ENCODE measurements around the gene MTIF3.
A peak's percentile ranks its signal among the peaks of the same experiment; 100 is the strongest.
"Not testable (repeated sequence)": the region's sequence is repeated elsewhere in the genome, so short reads cannot be mapped to it uniquely, and the experiment has no call there.

Gene MTIF3

DNA sequence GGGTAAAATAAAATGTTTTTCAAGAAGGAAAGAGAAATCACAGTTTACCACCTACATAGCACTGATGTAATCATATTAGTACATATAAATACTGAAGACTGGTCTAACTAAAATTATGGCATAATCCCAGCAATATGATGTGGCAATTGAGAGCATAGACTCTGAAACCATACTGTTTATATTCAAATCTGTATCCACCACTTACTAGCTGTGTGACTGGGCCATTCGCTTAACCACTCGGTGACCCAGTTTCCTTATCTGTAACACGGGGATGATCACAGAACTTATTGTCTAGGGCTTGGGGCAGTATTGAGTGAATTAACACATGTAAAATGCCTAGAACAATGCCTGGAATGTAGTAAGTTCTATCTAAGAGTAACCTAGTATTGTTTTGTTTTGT, 39.0 kb downstream of the MTIF3 start:
- no peak for DNase-seq

DNA sequence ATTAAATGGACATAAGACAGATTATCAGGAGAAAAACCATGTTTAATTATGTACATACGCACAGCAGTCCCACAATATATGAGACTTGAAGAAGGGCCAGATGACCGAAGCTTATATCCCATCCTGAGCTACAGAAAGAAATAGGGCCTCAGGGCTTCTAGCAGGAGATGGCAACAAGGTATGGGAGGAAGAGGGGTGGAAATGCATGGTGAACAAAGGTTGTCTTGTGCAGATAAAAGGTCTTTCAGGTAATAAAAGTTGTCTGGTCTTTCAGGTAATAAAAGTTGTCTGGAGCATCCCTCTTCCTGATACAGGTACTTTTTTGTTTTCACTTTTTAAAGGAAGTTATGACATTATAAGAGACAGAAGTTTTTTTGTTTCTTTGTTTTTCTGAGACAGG, 41.4 kb downstream of the MTIF3 start:
- DNase-seq: no peak

DNA sequence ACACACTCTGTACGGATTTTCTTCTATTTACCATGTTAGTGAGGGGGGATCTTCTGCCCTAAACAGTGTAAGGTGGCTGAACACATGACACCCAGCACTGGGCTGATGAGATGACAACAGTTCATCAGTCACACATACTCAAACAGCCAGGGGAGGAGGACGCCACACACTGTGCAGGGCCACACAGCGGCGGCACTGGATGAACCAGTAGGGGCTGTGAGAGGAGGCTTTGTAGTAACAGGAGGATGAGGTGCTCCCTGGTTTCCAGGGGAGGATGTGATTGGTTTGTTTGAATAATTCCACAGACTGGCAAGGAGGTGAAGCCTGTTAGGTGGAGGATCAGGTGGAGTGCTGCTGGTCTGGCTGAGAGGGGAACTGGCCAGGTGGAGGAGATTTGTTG, 42.3 kb downstream of the MTIF3 start:
- DNase-seq: no peak

DNA sequence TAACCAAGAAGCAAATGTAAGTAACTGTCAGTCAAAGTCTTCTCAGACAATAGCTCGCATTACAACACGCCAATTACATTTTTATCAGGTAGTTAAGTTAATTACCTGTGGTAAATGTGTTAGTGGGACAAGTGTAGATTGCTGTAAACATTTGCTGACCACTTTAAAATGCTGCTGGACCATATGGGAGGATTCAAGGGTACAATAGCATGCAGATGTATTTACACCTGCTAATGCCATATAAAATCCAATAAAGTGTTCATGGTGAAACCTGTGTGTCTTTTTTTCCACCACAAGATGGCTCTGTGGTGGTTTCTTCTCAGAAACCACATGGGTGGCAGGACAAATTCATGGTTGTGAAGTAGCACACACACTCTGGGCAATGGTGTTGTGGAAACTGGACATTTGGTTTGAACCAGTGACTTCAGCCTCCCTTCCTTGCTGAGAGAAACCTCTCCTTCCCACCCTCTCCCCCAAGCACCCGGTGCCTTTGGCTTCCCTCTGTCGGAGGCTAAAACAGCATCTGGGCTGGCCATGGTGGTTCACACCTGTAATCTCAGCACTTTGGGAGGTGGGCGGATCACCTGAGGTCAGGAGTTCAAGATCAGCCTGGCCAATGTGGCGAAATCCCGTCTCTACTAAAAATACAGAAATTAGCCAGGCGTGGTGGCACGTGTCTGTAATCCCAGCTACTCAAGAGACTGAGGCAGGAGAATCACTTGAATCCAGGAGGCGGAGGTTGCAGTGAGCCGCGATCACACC, 44.0 kb downstream of the MTIF3 start:
- DNase-seq: peak; percentile 18

DNA sequence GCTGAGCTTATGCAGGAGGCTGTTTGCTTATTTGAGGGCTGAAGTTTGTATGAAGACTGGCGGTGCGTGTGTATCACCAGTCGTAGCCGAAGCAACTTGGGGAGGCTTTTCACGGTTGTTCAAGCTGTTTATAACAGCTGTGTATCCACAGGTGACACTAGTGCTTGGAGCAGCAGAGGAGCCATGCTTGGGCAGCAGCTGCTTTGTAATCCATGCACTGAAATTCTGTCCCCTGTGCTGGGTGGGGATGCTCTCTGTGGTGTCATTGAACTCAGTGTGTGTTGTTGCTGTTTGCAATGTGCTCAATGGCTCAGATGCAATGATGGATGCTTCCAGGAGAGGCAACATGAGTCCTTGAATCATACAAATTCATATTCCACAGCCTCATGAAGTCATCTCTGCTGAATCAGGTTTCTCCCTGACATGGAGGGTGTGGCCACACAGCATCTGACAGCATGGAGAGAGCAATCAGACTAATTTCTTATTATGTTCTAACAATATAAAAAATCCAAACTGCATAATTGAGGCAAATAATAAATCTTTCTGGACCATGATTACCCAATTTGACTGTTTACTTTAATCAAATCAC, 44.7 kb downstream of the MTIF3 start:
- no peak for DNase-seq

DNA sequence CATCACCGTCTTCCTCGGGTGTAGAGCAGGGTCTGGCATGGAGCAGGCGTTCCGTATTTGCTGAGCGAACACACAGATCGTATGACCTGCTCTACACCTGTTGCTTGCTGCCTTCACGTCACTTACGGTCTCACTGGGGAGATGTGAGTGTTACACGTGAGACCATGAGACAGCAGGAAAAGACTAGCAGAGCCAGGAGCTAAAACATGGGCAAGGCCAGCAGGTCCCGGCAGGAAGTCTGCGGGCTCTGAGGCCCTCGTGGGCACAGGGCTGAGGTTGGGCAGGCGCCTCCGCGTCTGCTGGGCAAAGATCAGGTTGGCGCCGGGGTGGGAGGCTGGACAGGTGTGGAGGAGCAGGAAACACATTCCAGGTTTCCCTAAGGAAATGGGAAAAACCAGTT, 45.7 kb downstream of the MTIF3 start:
- DNase-seq: no peak

DNA sequence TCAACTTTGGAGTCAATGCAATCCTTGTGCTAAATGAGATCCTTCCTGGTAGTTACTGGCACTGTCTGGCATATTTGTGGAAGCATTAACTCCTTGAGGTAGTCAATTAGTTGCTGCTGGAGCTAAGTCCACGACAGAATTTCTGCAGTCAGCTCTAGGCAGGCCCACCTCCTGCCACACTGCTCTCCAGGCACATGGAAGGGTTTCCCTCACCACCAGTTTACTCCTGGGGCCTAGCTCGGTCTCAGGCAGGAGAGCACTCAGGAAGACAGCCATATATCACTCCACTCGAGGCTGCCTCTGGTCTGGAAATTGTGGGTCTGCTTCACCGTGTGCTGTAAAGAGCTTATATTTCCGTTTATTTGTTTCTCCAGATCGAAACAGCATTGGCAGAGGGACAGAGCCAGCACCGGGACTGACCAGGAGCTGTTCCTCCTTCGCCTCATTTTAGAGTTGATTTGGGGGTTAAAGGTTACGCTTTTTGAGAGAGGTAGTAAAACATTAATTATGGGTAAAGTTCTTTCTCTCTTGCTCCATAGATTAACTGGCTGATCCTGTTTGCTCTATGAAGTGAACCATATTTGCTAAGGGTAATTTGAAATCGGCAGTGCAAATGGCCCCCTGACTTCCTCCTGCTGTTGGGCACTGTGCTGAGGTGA, 46.5 kb downstream of the MTIF3 start:
- no peak for DNase-seq

DNA sequence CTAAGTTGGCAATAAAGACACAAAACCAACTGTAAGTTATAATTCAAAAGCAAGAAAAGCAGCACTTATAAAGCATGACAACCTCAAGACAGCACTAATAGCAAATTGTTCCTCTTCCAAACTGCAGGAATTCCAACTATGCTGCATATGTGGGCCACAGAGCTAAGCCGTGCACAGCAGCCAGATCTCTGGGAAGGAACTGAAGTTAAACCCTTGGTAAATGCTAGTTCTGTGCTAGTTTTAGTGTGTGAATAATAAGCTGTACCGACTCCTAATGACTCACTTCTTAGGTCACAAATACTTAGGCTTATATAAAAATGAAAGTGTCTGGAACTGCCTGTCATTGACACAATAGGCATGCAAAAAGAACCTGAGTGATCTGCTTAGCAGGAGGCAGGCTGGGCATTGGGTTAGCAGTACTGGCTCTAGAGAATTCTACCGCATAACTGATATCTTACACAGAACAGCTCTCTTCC, 47.1 kb downstream of the MTIF3 start:
- peak; percentile 68 for DNase-seq

DNA sequence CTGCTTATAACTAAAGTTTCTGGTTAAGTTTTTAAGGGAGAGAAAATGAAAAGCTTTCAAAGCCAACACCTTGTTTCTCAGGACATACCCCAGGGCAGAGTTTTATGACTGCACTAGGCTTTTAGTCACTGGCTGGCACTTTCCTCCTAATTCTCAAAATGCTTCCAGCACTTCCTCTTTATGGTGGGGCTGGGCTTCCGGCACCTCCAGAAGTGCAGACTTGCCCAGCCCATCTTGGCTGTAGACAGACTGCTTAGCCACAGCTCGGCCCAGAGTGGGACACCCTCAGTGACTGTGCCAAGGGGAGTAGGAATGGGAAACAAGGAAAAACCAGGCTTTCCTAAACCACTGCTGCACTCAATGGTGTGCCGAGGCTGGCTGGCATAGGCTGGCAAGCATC, 49.2 kb downstream of the MTIF3 start:
- DNase-seq: no peak

DNA sequence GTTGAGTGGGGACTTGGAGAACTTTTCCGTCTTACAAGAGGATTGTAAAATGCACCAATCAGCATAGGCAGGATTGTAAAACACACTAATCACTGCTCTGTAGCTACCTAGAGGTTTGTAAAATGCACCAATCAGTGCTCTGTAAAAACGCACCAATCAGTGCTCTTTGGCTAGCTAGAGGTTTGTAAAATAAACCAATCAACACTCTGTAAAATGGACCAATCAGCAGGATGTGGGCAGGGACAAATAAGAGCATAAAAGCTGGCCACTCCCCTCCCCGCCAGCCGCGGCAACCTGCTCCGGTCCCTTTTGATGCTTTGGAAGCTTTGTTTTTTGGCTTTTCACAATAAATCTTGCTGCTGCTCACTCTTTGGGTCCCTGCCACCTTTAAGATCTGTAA, 50.0 kb downstream of the MTIF3 start:
- not testable (repeated sequence) for DNase-seq

DNA sequence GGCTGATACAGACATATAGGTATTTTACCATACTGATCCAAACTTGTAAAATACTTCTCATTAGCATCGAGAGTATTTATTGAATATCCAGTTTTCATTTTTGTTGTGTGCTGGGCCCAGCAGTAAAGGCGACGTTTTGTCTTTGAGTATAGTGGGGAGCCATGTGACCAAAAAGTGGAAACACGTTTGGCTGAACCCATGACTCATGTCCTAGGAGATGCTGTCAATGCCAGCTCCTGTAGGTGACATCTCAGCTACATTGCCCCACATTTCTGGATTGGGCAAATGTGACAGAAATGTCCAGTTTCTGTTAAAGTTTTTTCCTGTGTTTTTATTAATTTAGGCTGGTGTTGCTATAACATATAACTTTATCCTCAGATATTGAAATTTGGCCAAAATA, 52.0 kb downstream of the MTIF3 start:
- DNase-seq: no peak

DNA sequence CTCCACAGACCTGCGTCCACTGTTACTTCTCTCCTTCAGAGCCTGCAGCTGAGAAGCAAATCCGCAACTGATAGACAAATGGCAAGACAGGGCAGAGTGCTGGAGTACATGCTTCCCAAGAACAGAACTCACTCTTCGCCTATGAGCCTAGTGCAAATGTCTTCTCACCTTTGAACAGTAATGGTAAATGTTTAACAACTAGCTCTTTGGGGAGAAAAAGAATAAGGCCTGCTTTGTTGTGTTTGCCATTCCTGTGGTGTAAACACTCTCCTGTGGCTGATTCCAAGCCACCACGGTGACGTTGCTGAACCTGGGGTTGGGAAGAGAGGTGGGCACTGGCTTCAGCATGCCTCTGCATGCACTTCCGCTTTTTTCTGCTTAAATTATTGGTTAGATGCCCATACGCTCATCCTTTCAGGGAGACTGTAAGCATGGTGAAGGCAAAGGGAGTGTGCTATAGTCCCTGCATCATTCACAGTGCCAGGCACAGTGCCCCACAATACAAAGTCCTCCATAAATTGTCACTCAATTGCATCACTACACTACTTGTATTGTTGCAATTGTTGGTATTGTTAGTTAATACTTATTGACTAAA, 54.0 kb downstream of the MTIF3 start:
- DNase-seq: no peak

DNA sequence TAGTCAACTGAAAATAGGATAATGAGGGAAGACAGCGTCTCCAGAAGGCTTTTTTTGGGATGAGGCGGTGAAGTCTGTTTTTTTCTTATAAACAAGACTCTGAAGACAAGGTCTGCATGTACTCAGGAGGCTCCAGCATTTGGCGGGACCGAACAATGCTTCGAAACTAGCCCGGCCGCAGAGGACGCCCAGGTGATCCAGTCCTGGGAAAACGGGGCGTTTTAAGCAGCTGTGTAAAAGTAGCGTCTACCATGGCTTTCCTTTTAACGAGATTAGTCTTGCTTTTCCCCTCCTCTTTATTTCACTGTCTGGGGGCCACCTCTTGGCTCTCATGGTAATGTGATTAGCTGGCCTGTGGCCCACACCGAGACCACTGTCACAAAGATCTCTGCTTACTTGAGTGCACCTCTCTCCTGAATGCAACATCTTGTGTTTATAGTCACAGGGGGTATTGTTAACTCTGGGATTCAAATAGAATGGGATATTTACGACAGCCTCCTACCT, 55.3 kb downstream of the MTIF3 start:
- DNase-seq: no peak

DNA sequence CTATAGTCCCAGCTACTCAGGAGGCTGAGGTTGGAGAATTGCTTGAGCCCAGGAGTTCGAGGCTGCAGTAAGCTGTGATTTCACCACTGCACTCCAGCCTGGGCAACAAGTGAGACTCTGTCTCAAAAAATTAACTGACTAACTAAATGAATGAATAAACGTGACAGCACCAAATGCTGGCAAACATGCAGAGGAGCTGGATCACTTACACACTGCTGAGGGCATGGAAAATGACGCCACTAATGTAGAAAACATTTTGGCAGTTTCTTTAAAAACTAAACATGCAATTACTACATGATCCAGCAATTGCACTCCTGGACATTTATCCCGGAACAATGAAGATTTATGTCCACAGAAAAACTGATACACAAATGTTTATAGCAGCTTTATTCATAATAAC, 57.3 kb downstream of the MTIF3 start:
- DNase-seq: no peak

DNA sequence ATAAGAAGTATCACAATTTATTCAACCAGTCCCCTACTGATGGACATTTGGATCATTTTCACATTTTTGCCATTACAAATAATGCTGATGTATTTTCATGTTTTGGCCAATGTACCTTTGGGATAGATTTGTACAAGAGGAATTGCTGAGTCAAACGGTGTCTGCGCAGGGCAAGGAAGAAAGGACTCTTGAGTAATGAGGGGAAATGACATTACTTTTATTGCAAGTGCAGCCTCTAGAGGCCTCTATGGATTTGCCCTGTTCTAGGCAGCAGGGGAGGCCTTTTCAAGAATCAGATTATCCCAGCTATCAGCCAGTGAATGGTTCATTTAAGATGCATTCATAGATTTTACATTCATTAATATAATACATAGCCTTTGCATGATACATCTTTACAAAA, 58.9 kb downstream of the MTIF3 start:
- DNase-seq: no peak

DNA sequence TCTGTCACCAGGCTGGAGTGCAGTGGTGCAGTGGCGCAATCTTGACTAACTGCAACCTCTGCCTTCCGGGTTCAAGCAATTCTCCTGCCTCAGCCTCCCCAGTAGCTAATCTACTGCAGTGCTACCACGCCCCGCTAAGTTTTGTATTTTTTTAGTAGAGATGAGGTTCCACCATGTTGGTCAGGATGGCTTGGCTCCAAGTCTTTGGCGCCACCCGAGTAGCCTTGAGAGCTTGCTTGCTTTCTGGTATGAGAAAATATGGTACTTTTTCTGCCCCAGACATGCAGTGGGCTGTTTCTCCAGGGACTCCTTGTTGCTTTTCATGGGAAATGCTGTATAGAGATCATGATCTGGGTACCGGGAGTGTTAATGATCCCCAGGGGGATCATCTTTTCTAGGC, 60.5 kb downstream of the MTIF3 start:
- DNase-seq: no peak

DNA sequence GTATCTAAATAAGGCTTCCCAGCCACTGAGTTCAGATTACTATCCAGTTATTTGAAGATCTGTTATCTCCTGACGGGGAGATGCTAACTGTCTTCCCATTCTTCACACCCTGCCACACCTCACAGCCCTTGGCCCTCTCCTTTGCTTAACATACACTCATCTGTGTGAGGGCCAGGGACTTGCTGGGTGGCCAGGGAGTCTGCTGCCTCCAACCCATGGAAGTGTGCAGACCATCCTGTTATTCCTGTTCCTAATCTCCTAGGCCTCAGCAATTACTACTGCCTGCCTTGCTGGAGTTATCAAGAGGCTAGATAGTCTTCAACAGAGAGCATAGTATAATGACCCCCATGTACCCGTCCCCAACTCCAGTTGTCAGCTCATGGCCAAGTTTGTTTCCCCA, 62.1 kb downstream of the MTIF3 start:
- no peak for DNase-seq
